HepG2 (cell line): ENCODE data around the gene TMBIM6. TPM values are rescaled to one million over a fixed set of nuclear protein-coding genes. Genes with fewer than 3 reads are reported as not detected.

Experiments
- FOXK2 ChIP-seq: fragments of 450-650 bp; IDR thresholded peaks from 2 replicates; pipeline ENCODE4 v1.6.1; 2016
- POLR2AphosphoS2 ChIP-seq: IDR thresholded peaks from 2 replicates; pipeline ENCODE4 v1.6.1; 2011; ENCODE audit warnings: low read depth, low read length, improper control_type of control experiment
- RXRB ChIP-seq: IDR thresholded peaks from 2 replicates; pipeline ENCODE4 v1.6.1; 2016; ENCODE audit warnings: borderline replicate concordance, missing genetic modification reagents, missing compliant biosample characterization
- SKIL ChIP-seq: sonication (generic); formaldehyde crosslinking; IDR thresholded peaks from 2 replicates; pipeline ENCODE4 v1.8.0; 2022; ENCODE audit warnings: missing genetic modification reagents, mild to moderate bottlenecking, moderate library complexity, borderline replicate concordance
- SMYD3 ChIP-seq: sonication (generic); formaldehyde crosslinking; IDR thresholded peaks from 2 replicates; pipeline ENCODE4 v1.8.1; 2023; ENCODE audit warnings: mild to moderate bottlenecking, missing genetic modification reagents
- SPEN ChIP-seq: sonication (generic); formaldehyde crosslinking; IDR thresholded peaks from 2 replicates; pipeline ENCODE4 v1.5.1; 2020; ENCODE audit warnings: low read depth, mild to moderate bottlenecking, missing genetic modification reagents
- THAP9 ChIP-seq: sonication (generic); formaldehyde crosslinking; IDR thresholded peaks from 2 replicates; pipeline ENCODE4; 2020; ENCODE audit warnings: missing genetic modification reagents, mild to moderate bottlenecking, borderline replicate concordance
- ZNF136 ChIP-seq: sonication (generic); formaldehyde crosslinking; IDR thresholded peaks from 2 replicates; pipeline ENCODE4 v1.8.1; 2022; ENCODE audit warnings: low read depth, mild to moderate bottlenecking, moderate library complexity, missing genetic modification reagents
- ZNF143 ChIP-seq: sonication (generic); formaldehyde crosslinking; IDR thresholded peaks from 2 replicates; pipeline ENCODE4 v1.4.0; 2020; ENCODE audit warnings: missing genetic modification reagents
- ZNF24 ChIP-seq: fragments of 450-650 bp; IDR thresholded peaks from 2 replicates; pipeline ENCODE4 v1.6.1; 2017; ENCODE audit warnings: antibody characterized with exemption, mild to moderate bottlenecking
- ZNF598 ChIP-seq: sonication (generic); formaldehyde crosslinking; IDR thresholded peaks from 2 replicates; pipeline ENCODE4 v1.5.1; 2020; ENCODE audit warnings: mild to moderate bottlenecking, missing genetic modification reagents, borderline replicate concordance
- ZNF614 ChIP-seq: IDR thresholded peaks from 2 replicates; pipeline ENCODE4 v1.6.1; 2018; ENCODE audit warnings: missing biosample characterization, missing genetic modification reagents, inconsistent platforms, borderline replicate concordance
- ZNF850 ChIP-seq: sonication (generic); formaldehyde crosslinking; conservative IDR thresholded peaks from 2 replicates; pipeline ENCODE4 v1.9.0; 2021; ENCODE audit warnings: mild to moderate bottlenecking, missing genetic modification reagents
- polyA plus RNA-seq, 8 experiments: library from polyadenylated mRNA; depleted of rRNA in 3 of 8; stranded (reverse) in 7 of 8; unstranded in 1 of 8; fragments of >200 nt; fragmentation: Illumina TruSeq in 4 of 8; extraction: Trizol in 4 of 8; gene quantifications; 2 replicates each; pipeline versions ENCODE4 v1.2.1 to v1.2.3, GENCODE V29; 2011 to 2016; ENCODE audit warnings: low read depth in 4 of 8, missing spikeins in 1 of 8, mixed read lengths in 1 of 8; ENCODE audit not compliant: insufficient read depth in 1 of 8
- total RNA-seq, 5 experiments: library from RNA; depleted of rRNA; stranded (reverse); fragments of >200 nt; fragmentation: Illumina TruSeq; extraction: Trizol; gene quantifications; 2 replicates each; pipeline ENCODE4 v1.2.3, GENCODE V29; 2016; ENCODE audit warnings: low read depth in 1 of 5
- TF ChIP-seq, protein P1 (sequence below): sonication (generic); formaldehyde crosslinking; IDR thresholded peaks from 2 replicates; pipeline ENCODE4 v1.8.1; 2023; ENCODE audit warnings: mild to moderate bottlenecking, missing genetic modification reagents
- TF ChIP-seq, protein P2 (sequence below): sonication (generic); formaldehyde crosslinking; IDR thresholded peaks from 2 replicates; pipeline ENCODE4 v1.4.0; 2020; ENCODE audit warnings: missing genetic modification reagents, borderline replicate concordance
- TF ChIP-seq, protein P3 (sequence below): sonication (generic); formaldehyde crosslinking; IDR thresholded peaks from 2 replicates; pipeline ENCODE4 v1.4.0; 2020; ENCODE audit warnings: missing genetic modification reagents

TMBIM6 gene
- total and polyA plus RNA-seq, 2 of the 13 experiments (the other 11 are each of a cell fraction or from before 2014, with no cell fraction given) = 412 to 468 TPM

GRCh38 chr12:49740930-49741881 lies at the start of gene TMBIM6 (continued):
- TF ChIP-seq, protein P1, sequence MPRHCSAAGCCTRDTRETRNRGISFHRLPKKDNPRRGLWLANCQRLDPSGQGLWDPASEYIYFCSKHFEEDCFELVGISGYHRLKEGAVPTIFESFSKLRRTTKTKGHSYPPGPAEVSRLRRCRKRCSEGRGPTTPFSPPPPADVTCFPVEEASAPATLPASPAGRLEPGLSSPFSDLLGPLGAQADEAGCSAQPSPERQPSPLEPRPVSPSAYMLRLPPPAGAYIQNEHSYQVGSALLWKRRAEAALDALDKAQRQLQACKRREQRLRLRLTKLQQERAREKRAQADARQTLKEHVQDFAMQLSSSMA = 0 out of 2 replicates have a peak, but pooled peaks have one; percentile 46
- TF ChIP-seq, protein P2, sequence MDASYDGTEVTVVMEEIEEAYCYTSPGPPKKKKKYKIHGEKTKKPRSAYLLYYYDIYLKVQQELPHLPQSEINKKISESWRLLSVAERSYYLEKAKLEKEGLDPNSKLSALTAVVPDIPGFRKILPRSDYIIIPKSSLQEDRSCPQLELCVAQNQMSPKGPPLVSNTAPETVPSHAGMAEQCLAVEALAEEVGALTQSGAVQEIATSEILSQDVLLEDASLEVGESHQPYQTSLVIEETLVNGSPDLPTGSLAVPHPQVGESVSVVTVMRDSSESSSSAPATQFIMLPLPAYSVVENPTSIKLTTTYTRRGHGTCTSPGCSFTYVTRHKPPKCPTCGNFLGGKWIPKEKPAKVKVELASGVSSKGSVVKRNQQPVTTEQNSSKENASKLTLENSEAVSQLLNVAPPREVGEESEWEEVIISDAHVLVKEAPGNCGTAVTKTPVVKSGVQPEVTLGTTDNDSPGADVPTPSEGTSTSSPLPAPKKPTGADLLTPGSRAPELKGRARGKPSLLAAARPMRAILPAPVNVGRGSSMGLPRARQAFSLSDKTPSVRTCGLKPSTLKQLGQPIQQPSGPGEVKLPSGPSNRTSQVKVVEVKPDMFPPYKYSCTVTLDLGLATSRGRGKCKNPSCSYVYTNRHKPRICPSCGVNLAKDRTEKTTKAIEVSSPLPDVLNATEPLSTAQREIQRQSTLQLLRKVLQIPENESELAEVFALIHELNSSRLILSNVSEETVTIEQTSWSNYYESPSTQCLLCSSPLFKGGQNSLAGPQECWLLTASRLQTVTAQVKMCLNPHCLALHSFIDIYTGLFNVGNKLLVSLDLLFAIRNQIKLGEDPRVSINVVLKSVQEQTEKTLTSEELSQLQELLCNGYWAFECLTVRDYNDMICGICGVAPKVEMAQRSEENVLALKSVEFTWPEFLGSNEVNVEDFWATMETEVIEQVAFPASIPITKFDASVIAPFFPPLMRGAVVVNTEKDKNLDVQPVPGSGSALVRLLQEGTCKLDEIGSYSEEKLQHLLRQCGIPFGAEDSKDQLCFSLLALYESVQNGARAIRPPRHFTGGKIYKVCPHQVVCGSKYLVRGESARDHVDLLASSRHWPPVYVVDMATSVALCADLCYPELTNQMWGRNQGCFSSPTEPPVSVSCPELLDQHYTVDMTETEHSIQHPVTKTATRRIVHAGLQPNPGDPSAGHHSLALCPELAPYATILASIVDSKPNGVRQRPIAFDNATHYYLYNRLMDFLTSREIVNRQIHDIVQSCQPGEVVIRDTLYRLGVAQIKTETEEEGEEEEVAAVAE (CRISPR knock-in tag) = peak; percentile 61; the same call in 1 of the 2 replicates
- TF ChIP-seq ZNF24 (no peak), ZNF850 (CRISPR knock-in tag) (no peak), THAP9 (CRISPR knock-in tag) (peak; percentile 44; the same call in 1 of the 2 replicates), FOXK2 (peak; percentile 91), SKIL (CRISPR knock-in tag) (peak; percentile 60; the same call in 1 of the 2 replicates), POLR2AphosphoS2 (peak; percentile 93), SPEN (CRISPR knock-in tag) (peak; percentile 86), ZNF143 (peak; percentile 83), ZNF136 (CRISPR knock-in tag) (peak; percentile 90; the same call in 1 of the 2 replicates), SMYD3 (CRISPR knock-in tag) (0 out of 2 replicates have a peak, but pooled peaks have one; percentile 49), RXRB (CRISPR knock-in tag) (peak; percentile 62; the same call in 1 of the 2 replicates), ZNF598 (CRISPR knock-in tag) (peak; percentile 73; the same call in 1 of the 2 replicates), ZNF614 (peak; percentile 78)
- TF ChIP-seq, protein P3, sequence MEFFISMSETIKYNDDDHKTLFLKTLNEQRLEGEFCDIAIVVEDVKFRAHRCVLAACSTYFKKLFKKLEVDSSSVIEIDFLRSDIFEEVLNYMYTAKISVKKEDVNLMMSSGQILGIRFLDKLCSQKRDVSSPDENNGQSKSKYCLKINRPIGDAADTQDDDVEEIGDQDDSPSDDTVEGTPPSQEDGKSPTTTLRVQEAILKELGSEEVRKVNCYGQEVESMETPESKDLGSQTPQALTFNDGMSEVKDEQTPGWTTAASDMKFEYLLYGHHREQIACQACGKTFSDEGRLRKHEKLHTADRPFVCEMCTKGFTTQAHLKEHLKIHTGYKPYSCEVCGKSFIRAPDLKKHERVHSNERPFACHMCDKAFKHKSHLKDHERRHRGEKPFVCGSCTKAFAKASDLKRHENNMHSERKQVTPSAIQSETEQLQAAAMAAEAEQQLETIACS = no peak; the same call in 1 of the 2 replicates
